Activated CD4-positive, alpha-beta T cell treated with anti-CD3 and anti-CD28 coated beads, Interleukin-2, amount 10 ng/mL, durations not matched to agents 24 days and 14 days (primary cell): ENCODE measurements around the gene SMKR1. TPM values are rescaled to one million over a fixed set of nuclear protein-coding genes. Genes with fewer than 3 reads are reported as not detected.

ENCODE experiments used
- DNase-seq: peaks from one replicate; pipeline ENCODE4 v3.0.0; 2022
- H3K27ac Mint-ChIP-seq: one replicate; pipeline ENCODE4 v1.8.0; 2022; ENCODE audit warnings: mild to moderate bottlenecking, mixed read lengths
- H3K27me3 Mint-ChIP-seq: one replicate; pipeline ENCODE4 v1.8.0; 2022; ENCODE audit warnings: mixed read lengths
- H3K36me3 Mint-ChIP-seq: one replicate; pipeline ENCODE4 v1.8.0; 2022; ENCODE audit warnings: low read depth, mild to moderate bottlenecking, mixed read lengths
- H3K4me1 Mint-ChIP-seq: one replicate; pipeline ENCODE4 v1.8.0; 2021; ENCODE audit warnings: mixed read lengths
- H3K4me3 Mint-ChIP-seq: one replicate; pipeline ENCODE4 v1.8.0; 2022; ENCODE audit warnings: mild to moderate bottlenecking, moderate library complexity, mixed read lengths
- H3K9me3 Mint-ChIP-seq: one replicate; pipeline ENCODE4 v1.8.0; 2021; ENCODE audit warnings: mixed read lengths
- intact Hi-C: fragments of 100-400 bp; cut with micrococcal nuclease; formaldehyde crosslinking; loops from one replicate; pipeline ENCODE4 v1.15.1; 2023
- total RNA-seq: library from RNA; stranded (reverse); gene quantifications from 2 replicates; pipeline ENCODE4 v1.2.3, GENCODE V29; 2022

Gene SMKR1
- total RNA-seq = 5.9 and 6.1 TPM in 2 replicates

GRCh38 chr7:129501760-129502707 lies at the start of gene SMKR1:
Gene SMKR1 (plus strand): TSS chr7:129502531. CDS start chr7:129502825, 294 bp downstream.
- peak; percentile 98 for DNase-seq
- intact Hi-C loops = loop anchor here (2.0 kb wide), 2 partner anchors 29 to 109 kb away; partner anchors contain the start of gene NRF1
- Mint-ChIP-seq H3K36me3 (peaks cover 3% of the 10 kb centered on the region), H3K9me3 (no peaks in the 10 kb centered on the region), H3K27ac (peak within 1 kb of the TSS; percentile 84), H3K4me1 (peaks cover 24% of the 10 kb centered on the region), H3K4me3 (peak within 1 kb of the TSS; percentile 84), H3K27me3 (peaks cover 9% of the 10 kb centered on the region)

DNA sequence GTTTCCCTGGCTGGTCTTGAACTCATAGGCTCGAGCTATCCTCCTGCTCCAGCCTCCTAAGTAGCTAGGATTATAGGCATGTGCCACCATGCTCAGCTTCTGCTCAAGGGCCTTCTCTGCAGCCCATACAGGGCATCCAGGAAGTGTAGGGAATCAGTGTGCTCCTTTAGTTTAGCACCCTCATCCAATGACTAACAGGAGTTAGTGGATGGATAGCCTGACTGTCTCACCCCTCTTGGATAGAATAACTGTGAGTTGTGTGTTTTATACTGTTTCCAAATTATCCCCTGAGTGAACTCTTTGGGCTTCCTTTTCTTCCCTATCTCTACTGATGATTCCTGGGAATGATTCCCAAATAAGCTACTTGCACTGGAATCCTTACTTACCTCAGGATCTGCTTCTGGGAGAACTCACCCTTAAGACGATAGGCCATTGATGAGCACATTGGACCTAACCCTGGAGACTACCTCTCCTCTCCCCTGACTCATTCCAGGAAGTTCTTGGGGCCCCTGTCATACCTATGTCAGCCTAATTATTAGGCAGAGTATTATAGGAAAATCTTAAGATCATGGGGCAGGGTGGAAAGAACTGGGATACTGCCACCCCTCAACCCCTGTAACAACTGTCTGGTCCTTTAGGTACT lies 49.6 kb upstream of the SMKR1 start:
- no peak for DNase-seq
- Mint-ChIP-seq H3K4me3 (no peak overlapping the region), H3K27ac (peak overlapping the region; percentile 35), H3K27me3 (no peaks in the 10 kb centered on the region), H3K4me1 (peaks cover 15% of the 10 kb centered on the region), H3K9me3 (no peaks in the 10 kb centered on the region), H3K36me3 (peaks cover 80% of the 10 kb centered on the region)
- intact Hi-C loops = no loop called here

- DNase-seq = no peak
- Mint-ChIP-seq H3K9me3 (no peaks in the 10 kb centered on the region), H3K27ac (no peak overlapping the region), H3K4me3 (no peak overlapping the region), H3K27me3 (no peaks in the 10 kb centered on the region), H3K4me1 (peaks cover 15% of the 10 kb centered on the region), H3K36me3 (peaks cover 77% of the 10 kb centered on the region)
- intact Hi-C loops = no loop called here
Observed at GRCh38 chr7:129453510-129454248, 48.7 kb upstream of the SMKR1 start.

GRCh38 chr7:129454249-129454551 lies 48.1 kb upstream of the SMKR1 start:
- H3K27me3 Mint-ChIP-seq = no peaks in the 10 kb centered on the region
- H3K36me3 Mint-ChIP-seq = peaks cover 72% of the 10 kb centered on the region
- no peak for DNase-seq
- H3K4me1 Mint-ChIP-seq = peaks cover 13% of the 10 kb centered on the region
- H3K4me3 Mint-ChIP-seq = no peak overlapping the region
- H3K9me3 Mint-ChIP-seq = no peaks in the 10 kb centered on the region
- intact Hi-C loops = no loop called here
- H3K27ac Mint-ChIP-seq = no peak overlapping the region

DNA sequence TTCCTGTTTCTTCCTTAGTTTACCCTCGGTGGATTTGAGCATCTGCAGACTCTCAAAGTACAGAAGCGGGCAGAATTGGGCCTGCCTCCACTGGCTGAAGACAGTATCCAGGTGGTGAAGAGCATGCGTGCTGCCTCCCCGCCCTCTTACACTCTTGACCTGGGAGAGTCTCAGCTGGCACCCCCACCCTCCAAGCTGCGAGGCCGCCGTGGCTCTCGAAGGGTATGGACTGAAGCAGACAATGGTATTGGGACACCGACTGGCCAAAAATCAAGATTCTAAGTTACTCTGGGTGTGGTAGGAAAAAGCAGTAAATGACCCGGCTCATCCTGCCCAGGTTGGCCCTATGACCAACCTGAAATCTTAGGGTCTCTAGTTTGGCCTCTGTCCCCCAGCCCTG lies 45.9 kb upstream of the SMKR1 start:
- intact Hi-C loops = no loop called here
- Mint-ChIP-seq H3K27ac (no peak overlapping the region), H3K4me3 (no peak overlapping the region), H3K9me3 (no peaks in the 10 kb centered on the region), H3K27me3 (no peaks in the 10 kb centered on the region), H3K36me3 (peaks cover 54% of the 10 kb centered on the region), H3K4me1 (peaks cover 7% of the 10 kb centered on the region)
- no peak for DNase-seq

GRCh38 chr7:129457101-129457500 lies 45.2 kb upstream of the SMKR1 start:
- no peak for DNase-seq
- Mint-ChIP-seq H3K4me3 (no peak overlapping the region), H3K9me3 (no peaks in the 10 kb centered on the region), H3K27me3 (no peaks in the 10 kb centered on the region), H3K36me3 (peaks cover 47% of the 10 kb centered on the region), H3K4me1 (peaks cover 4% of the 10 kb centered on the region), H3K27ac (no peak overlapping the region)
- intact Hi-C loops = no loop called here

GRCh38 chr7:129458171-129458570 lies 44.2 kb upstream of the SMKR1 start:
- H3K36me3 Mint-ChIP-seq = peaks cover 40% of the 10 kb centered on the region
- H3K27me3 Mint-ChIP-seq = no peaks in the 10 kb centered on the region
- peaks cover 6% of the 10 kb centered on the region for H3K4me1 Mint-ChIP-seq
- no peak for DNase-seq
- H3K4me3 Mint-ChIP-seq = no peak overlapping the region
- H3K27ac Mint-ChIP-seq = no peak overlapping the region
- no peaks in the 10 kb centered on the region for H3K9me3 Mint-ChIP-seq
- intact Hi-C loops = no loop called here

- no peak for DNase-seq
- Mint-ChIP-seq H3K9me3 (no peaks in the 10 kb centered on the region), H3K4me1 (peaks cover 5% of the 10 kb centered on the region), H3K27ac (no peak overlapping the region), H3K27me3 (no peaks in the 10 kb centered on the region), H3K4me3 (no peak overlapping the region), H3K36me3 (peaks cover 37% of the 10 kb centered on the region)
- intact Hi-C loops = no loop called here
Observed at GRCh38 chr7:129461809-129462208, 40.5 kb upstream of the SMKR1 start.

DNA sequence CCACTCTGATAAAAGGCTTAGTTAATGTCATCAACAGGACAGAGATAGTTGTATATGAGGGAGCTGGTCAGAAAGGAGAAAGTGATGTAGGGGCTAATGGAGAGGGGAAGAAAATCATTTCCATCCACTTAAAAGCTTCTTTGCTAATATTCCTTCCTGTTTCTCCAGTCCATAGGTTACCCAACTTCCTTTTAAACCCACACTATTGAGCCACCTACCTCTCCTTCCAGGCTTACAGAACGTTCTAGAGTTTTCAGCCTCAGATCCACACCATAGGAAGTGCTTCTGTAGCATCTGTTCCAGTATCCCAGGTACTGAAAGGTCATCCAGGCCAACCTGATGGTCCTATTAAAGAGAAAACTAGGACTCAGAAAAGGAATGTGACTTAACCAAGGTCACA lies 39.9 kb upstream of the SMKR1 start:
- Mint-ChIP-seq H3K27me3 (no peaks in the 10 kb centered on the region), H3K27ac (peak overlapping the region; percentile 52), H3K9me3 (no peaks in the 10 kb centered on the region), H3K4me1 (peaks cover 5% of the 10 kb centered on the region), H3K36me3 (peaks cover 40% of the 10 kb centered on the region), H3K4me3 (no peak overlapping the region)
- no peak for DNase-seq
- intact Hi-C loops = no loop called here

DNA sequence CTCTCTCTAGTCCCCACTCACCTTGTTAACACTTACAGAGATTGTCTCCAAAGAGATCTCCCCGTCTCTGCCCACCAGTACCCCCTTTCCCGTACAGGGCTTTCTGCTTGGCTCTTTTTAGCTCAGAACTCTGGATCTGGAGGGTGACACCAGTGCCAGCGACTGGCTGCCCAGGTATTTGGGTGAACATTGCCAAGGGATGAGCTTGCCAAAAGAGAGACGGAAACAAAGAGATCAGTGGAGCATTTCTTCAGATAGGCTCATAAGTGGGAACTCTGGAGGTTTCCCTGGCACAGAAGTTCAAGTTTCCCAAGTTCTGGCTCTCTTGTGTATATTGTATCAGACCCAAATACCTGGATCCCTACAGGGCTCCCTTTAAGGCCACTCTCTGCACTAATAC lies 38.1 kb upstream of the SMKR1 start:
- no peaks in the 10 kb centered on the region for H3K9me3 Mint-ChIP-seq
- no peak overlapping the region for H3K4me3 Mint-ChIP-seq
- H3K27ac Mint-ChIP-seq = no peak overlapping the region
- no peaks in the 10 kb centered on the region for H3K27me3 Mint-ChIP-seq
- peaks cover 45% of the 10 kb centered on the region for H3K36me3 Mint-ChIP-seq
- H3K4me1 Mint-ChIP-seq = peaks cover 5% of the 10 kb centered on the region
- intact Hi-C loops = no loop called here
- no peak for DNase-seq

GRCh38 chr7:129465080-129465479 lies 37.3 kb upstream of the SMKR1 start:
- Mint-ChIP-seq H3K9me3 (no peaks in the 10 kb centered on the region), H3K36me3 (peaks cover 53% of the 10 kb centered on the region), H3K27me3 (no peaks in the 10 kb centered on the region), H3K4me3 (no peak overlapping the region), H3K4me1 (peaks cover 5% of the 10 kb centered on the region), H3K27ac (no peak overlapping the region)
- intact Hi-C loops = no loop called here
- DNase-seq = no peak

- no peak for DNase-seq
- H3K4me3 Mint-ChIP-seq = no peak overlapping the region
- H3K4me1 Mint-ChIP-seq = peaks cover 16% of the 10 kb centered on the region
- no peaks in the 10 kb centered on the region for H3K9me3 Mint-ChIP-seq
- intact Hi-C loops = no loop called here
- no peak overlapping the region for H3K27ac Mint-ChIP-seq
- H3K36me3 Mint-ChIP-seq = peaks cover 64% of the 10 kb centered on the region
- no peaks in the 10 kb centered on the region for H3K27me3 Mint-ChIP-seq
Observed at GRCh38 chr7:129466796-129467195, 35.5 kb upstream of the SMKR1 start.

DNA sequence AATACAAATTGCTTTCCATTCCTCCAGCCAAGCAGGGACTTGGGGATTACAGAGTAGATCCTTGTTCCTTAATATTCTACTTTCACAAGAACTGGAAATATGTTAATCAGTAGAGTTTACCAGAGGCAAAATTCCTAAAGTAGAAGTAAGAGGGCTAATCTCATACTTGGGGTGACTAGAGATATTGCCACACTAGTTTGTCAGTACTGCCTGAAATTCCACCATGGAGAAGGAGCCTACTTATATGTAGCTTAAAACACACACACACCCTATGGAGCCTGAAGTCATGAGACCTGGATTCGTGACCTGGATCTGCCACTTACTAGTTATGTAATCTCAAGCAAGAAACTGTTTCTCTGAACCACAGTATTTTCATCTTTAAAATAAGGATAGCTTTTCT lies 34.2 kb upstream of the SMKR1 start:
- H3K27me3 Mint-ChIP-seq = no peaks in the 10 kb centered on the region
- intact Hi-C loops = no loop called here
- peaks cover 15% of the 10 kb centered on the region for H3K4me1 Mint-ChIP-seq
- no peak for DNase-seq
- H3K27ac Mint-ChIP-seq = no peak overlapping the region
- H3K4me3 Mint-ChIP-seq = no peak overlapping the region
- H3K9me3 Mint-ChIP-seq = no peaks in the 10 kb centered on the region
- H3K36me3 Mint-ChIP-seq = peaks cover 64% of the 10 kb centered on the region

DNA sequence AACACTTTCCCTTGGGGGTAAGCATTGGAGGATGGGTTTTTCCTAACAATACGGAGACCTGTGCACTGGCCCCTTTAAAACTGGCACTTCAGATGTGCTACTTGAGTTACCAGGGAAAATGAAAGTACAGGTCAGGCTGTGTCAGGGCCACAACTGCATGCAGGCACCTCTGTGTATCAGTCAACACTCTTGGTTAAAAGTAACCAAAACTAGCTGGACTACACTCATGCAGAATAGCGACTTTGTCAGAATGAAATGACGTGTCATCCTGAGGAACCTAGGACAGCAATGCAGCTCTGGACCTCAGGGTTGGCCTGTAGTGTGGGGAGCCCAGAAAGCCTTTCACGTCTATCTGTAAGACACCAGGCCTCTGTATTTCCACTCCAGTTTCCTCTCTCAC lies 33.8 kb upstream of the SMKR1 start:
- Mint-ChIP-seq H3K4me1 (peaks cover 14% of the 10 kb centered on the region), H3K27ac (no peak overlapping the region), H3K4me3 (no peak overlapping the region), H3K36me3 (peaks cover 62% of the 10 kb centered on the region), H3K9me3 (no peaks in the 10 kb centered on the region), H3K27me3 (no peaks in the 10 kb centered on the region)
- intact Hi-C loops = no loop called here
- no peak for DNase-seq
